ENCODE results near the gene SPHK2.

DNA sequence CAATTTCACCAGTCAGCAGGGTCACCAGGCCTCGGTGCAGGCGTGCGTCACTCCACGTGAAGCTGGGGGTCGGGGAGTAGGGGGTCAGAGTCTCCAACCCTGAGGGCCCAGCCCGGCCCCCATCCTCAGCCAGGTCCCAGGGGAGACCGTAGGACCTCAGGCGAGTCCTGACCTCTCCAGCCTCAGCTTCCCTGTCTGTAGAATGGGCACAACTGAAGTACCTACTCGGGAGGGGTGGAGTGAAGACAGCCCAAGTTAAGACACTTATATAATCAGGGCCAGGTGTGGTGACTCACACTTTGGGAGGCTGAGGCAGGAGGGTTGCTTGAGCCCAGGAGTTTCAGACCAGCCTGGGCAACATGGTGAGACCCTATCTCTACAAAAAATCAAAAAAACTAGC, 15.5 kb upstream of the SPHK2 start:
- TF ChIP-seq, protein P1, sequence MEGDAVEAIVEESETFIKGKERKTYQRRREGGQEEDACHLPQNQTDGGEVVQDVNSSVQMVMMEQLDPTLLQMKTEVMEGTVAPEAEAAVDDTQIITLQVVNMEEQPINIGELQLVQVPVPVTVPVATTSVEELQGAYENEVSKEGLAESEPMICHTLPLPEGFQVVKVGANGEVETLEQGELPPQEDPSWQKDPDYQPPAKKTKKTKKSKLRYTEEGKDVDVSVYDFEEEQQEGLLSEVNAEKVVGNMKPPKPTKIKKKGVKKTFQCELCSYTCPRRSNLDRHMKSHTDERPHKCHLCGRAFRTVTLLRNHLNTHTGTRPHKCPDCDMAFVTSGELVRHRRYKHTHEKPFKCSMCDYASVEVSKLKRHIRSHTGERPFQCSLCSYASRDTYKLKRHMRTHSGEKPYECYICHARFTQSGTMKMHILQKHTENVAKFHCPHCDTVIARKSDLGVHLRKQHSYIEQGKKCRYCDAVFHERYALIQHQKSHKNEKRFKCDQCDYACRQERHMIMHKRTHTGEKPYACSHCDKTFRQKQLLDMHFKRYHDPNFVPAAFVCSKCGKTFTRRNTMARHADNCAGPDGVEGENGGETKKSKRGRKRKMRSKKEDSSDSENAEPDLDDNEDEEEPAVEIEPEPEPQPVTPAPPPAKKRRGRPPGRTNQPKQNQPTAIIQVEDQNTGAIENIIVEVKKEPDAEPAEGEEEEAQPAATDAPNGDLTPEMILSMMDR (IDR thresholded peaks at IDR 0.05): no peak
- TF ChIP-seq EP300 (IDR thresholded peaks at IDR 0.05; ENCODE audit: low read depth) (no peak), POLR2A (IDR thresholded peaks at IDR 0.05) (no peak), POLR2AphosphoS5 (IDR thresholded peaks at IDR 0.05) (no peak)

Data from transverse colon (tissue), 4 donors.